Suprapubic skin (tissue), 4 donors: Measurements from ENCODE around the gene ELMOD1. TPM values are rescaled to one million over a fixed set of nuclear protein-coding genes. Genes with fewer than 3 reads are reported as not detected.

Experiments used
- DNase-seq, 2 donors: peaks; one replicate each; pipeline ENCODE4 v3.0.0-alpha.2; 2019; ENCODE audit warnings: low spot score in 2 of 2
- H3K27ac ChIP-seq: fragments of 200-600 bp; sonication (generic); one replicate; pipeline ENCODE4 v1.5.1; 2019
- H3K27me3 ChIP-seq: fragments of 200-600 bp; sonication (generic); one replicate; pipeline ENCODE4 v1.5.1; 2019
- H3K36me3 ChIP-seq: fragments of 200-600 bp; sonication (generic); one replicate; pipeline ENCODE4 v1.5.1; 2019
- H3K4me1 ChIP-seq: fragments of 200-600 bp; sonication (generic); one replicate; pipeline ENCODE4 v1.5.1; 2019
- H3K4me3 ChIP-seq: fragments of 200-600 bp; sonication (generic); one replicate; pipeline ENCODE4 v1.5.1; 2019; ENCODE audit warnings: mild to moderate bottlenecking
- H3K9me3 ChIP-seq: fragments of 200-600 bp; sonication (generic); one replicate; pipeline ENCODE4 v1.5.1; 2019
- CTCF ChIP-seq, 2 donors: fragments of 200-600 bp in 1 of 2; fragments of 450-650 bp in 1 of 2; sonication (generic) in 1 of 2; IDR thresholded peaks; one replicate each; pipeline ENCODE4 v1.5.1; 2016 to 2019; ENCODE audit warnings: antibody characterized with exemption in 2 of 2, mild to moderate bottlenecking in 1 of 2, moderate library complexity in 1 of 2
- EP300 ChIP-seq: sonication (generic); formaldehyde crosslinking; IDR thresholded peaks from one replicate; pipeline ENCODE4 v1.6.1; 2017; ENCODE audit warnings: antibody characterized with exemption
- POLR2A ChIP-seq, 2 donors: fragments of 450-650 bp; IDR thresholded peaks; one replicate each; pipeline ENCODE4 v1.6.1; 2017; ENCODE audit warnings: antibody characterized with exemption in 2 of 2, mild to moderate bottlenecking in 2 of 2, moderate library complexity in 2 of 2
- POLR2AphosphoS5 ChIP-seq, 3 donors: sonication (generic); formaldehyde crosslinking; IDR thresholded peaks; one replicate each; pipeline ENCODE4 v1.6.1; 2017; ENCODE audit warnings: antibody characterized with exemption in 3 of 3
- whole genome bisulfite sequencing: methylation state at CpG from one replicate; pipeline ENCODE4 v1.1.5; 2018; 5-methylcytosine and 5-hydroxymethylcytosine counted together
- total RNA-seq, 4 donors: library from RNA; depleted of rRNA; stranded (reverse); fragments of >200 nt; gene quantifications; one replicate each; pipeline ENCODE4 v1.1.0, GENCODE V29; 2016

ELMOD1 gene
- total RNA-seq, 4 donors from 2014 or later: 14.6 to 66.0 (median 41.3) TPM

GRCh38 chr11:107609400-107610218 lies 18.7 kb downstream of the ELMOD1 start:
- H3K27me3 ChIP-seq: peaks cover 22% of the 10 kb centered on the region
- H3K4me1 ChIP-seq: no peaks in the 10 kb centered on the region
- no peak for DNase-seq
- H3K4me3 ChIP-seq: no peak overlapping the region
- H3K27ac ChIP-seq: no peak overlapping the region
- 60% methylated on average over 10 of the region's 10 CpGs for WGBS
- TF ChIP-seq CTCF (IDR thresholded peaks at IDR 0.05) (no peak), POLR2AphosphoS5 (IDR thresholded peaks at IDR 0.05) (no peak), EP300 (no peak), POLR2A (IDR thresholded peaks at IDR 0.05) (no peak)
- H3K36me3 ChIP-seq: no peaks in the 10 kb centered on the region
- no peaks in the 10 kb centered on the region for H3K9me3 ChIP-seq

GRCh38 chr11:107612445-107612844 lies 21.5 kb downstream of the ELMOD1 start:
- Histone ChIP-seq H3K27me3 (peaks cover 11% of the 10 kb centered on the region), H3K27ac (no peak overlapping the region), H3K4me3 (no peak overlapping the region), H3K36me3 (no peaks in the 10 kb centered on the region), H3K4me1 (no peaks in the 10 kb centered on the region), H3K9me3 (no peaks in the 10 kb centered on the region)
- 95% methylated on average over 2 of the region's 2 CpGs for WGBS
- no peak for TF ChIP-seq POLR2AphosphoS5 (IDR thresholded peaks at IDR 0.05)
- no peak for TF ChIP-seq EP300
- TF ChIP-seq POLR2A (IDR thresholded peaks at IDR 0.05): no peak
- DNase-seq: no peak

- H3K9me3 ChIP-seq: no peaks in the 10 kb centered on the region
- no peak overlapping the region for H3K4me3 ChIP-seq
- H3K36me3 ChIP-seq: no peaks in the 10 kb centered on the region
- 35% methylated on average over 1 of the region's 1 CpG for WGBS
- H3K4me1 ChIP-seq: no peaks in the 10 kb centered on the region
- H3K27ac ChIP-seq: no peak overlapping the region
- TF ChIP-seq POLR2AphosphoS5 (IDR thresholded peaks at IDR 0.05): no peak
- no peak for TF ChIP-seq CTCF (IDR thresholded peaks at IDR 0.05)
- no peak for TF ChIP-seq POLR2A (IDR thresholded peaks at IDR 0.05)
- TF ChIP-seq EP300: no peak
- H3K27me3 ChIP-seq: peaks cover 4% of the 10 kb centered on the region
- DNase-seq: no peak
Observed at GRCh38 chr11:107619926-107620325, 29.0 kb downstream of the ELMOD1 start.

GRCh38 chr11:107621081-107621480 lies 30.1 kb downstream of the ELMOD1 start:
- WGBS: 64% methylated on average over 1 of the region's 1 CpG
- H3K27ac ChIP-seq: no peak overlapping the region
- DNase-seq: no peak

GRCh38 chr11:107623183-107623582 lies 32.2 kb downstream of the ELMOD1 start:
- Histone ChIP-seq H3K36me3 (no peaks in the 10 kb centered on the region), H3K4me3 (no peak overlapping the region), H3K27ac (no peak overlapping the region), H3K27me3 (peaks cover under 1% of the 10 kb centered on the region), H3K4me1 (no peaks in the 10 kb centered on the region), H3K9me3 (no peaks in the 10 kb centered on the region)
- TF ChIP-seq EP300 (no peak), POLR2A (IDR thresholded peaks at IDR 0.05) (no peak), CTCF (IDR thresholded peaks at IDR 0.05) (no peak), POLR2AphosphoS5 (IDR thresholded peaks at IDR 0.05) (no peak)
- DNase-seq: no peak
- WGBS: 67% methylated on average over 7 of the region's 7 CpGs

More at GRCh38 chr11:107621081-107621480, 30.1 kb downstream of the ELMOD1 start:
- no peaks in the 10 kb centered on the region for H3K36me3 ChIP-seq
- peaks cover 4% of the 10 kb centered on the region for H3K27me3 ChIP-seq
- no peaks in the 10 kb centered on the region for H3K4me1 ChIP-seq
- TF ChIP-seq POLR2A (IDR thresholded peaks at IDR 0.05): no peak
- TF ChIP-seq EP300: no peak
- TF ChIP-seq POLR2AphosphoS5 (IDR thresholded peaks at IDR 0.05): no peak
- no peak for TF ChIP-seq CTCF (IDR thresholded peaks at IDR 0.05)
- H3K9me3 ChIP-seq: no peaks in the 10 kb centered on the region
- H3K4me3 ChIP-seq: no peak overlapping the region
